DND-41 (cell line): Measurements from ENCODE around the gene ITGA11.

Source experiments
- EZH2 ChIP-seq: IDR thresholded peaks from 3 replicates; pipeline ENCODE4 v1.6.1; 2012; ENCODE audit warnings: borderline replicate concordance, low read depth, mild to moderate bottlenecking, moderate library complexity, low read length, inconsistent platforms; ENCODE audit not compliant: severe bottlenecking
- TF ChIP-seq, protein P1 (sequence below): IDR thresholded peaks from 2 replicates; pipeline ENCODE4 v1.5.1; 2012; ENCODE audit warnings: borderline replicate concordance, low read length, moderate library complexity, mild to moderate bottlenecking; ENCODE audit not compliant: poor library complexity, severe bottlenecking; ENCODE audit errors: extremely low read depth

GRCh38 chr15:68411735-68412134 is 20.2 kb downstream of the ITGA11 start:
- TF ChIP-seq, protein P1, sequence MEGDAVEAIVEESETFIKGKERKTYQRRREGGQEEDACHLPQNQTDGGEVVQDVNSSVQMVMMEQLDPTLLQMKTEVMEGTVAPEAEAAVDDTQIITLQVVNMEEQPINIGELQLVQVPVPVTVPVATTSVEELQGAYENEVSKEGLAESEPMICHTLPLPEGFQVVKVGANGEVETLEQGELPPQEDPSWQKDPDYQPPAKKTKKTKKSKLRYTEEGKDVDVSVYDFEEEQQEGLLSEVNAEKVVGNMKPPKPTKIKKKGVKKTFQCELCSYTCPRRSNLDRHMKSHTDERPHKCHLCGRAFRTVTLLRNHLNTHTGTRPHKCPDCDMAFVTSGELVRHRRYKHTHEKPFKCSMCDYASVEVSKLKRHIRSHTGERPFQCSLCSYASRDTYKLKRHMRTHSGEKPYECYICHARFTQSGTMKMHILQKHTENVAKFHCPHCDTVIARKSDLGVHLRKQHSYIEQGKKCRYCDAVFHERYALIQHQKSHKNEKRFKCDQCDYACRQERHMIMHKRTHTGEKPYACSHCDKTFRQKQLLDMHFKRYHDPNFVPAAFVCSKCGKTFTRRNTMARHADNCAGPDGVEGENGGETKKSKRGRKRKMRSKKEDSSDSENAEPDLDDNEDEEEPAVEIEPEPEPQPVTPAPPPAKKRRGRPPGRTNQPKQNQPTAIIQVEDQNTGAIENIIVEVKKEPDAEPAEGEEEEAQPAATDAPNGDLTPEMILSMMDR: no peak
- no peak for TF ChIP-seq EZH2
